Brain microvascular endothelial cell (primary cell): ENCODE data around the gene DMGDH.
A peak's percentile ranks its signal among the peaks of the same experiment; 100 is the strongest.

ENCODE experiments used
- DNase-seq: peaks from one replicate; pipeline ENCODE4 v3.0.0-alpha.2; 2020
- H3K27ac ChIP-seq: fragments of 250-450 bp; sonication (Bioruptor Pico); 2 replicates; pipeline ENCODE4 v1.5.1; 2020; ENCODE audit warnings: mild to moderate bottlenecking, moderate library complexity
- H3K27me3 ChIP-seq: fragments of 250-450 bp; sonication (Bioruptor Pico); replicated peaks from 2 replicates; pipeline ENCODE4 v1.5.1; 2020; ENCODE audit warnings: mild to moderate bottlenecking
- H3K36me3 ChIP-seq: fragments of 250-450 bp; sonication (Bioruptor Pico); replicated peaks from 2 replicates; pipeline ENCODE4 v1.5.1; 2020; ENCODE audit warnings: mild to moderate bottlenecking
- H3K4me3 ChIP-seq: 2 replicates; pipeline ENCODE4 v1.5.1; 2011; ENCODE audit warnings: low read depth, mild to moderate bottlenecking, control low read depth, low read length, moderate library complexity
- in situ Hi-C: cut with HindIII; loops from 2 replicates; pipeline ENCODE4 v1.10.0; 2017; ENCODE audit warnings: low sequenced_read_pairs, low pct_ligation_motif_present
- TF ChIP-seq, protein P1 (sequence below): IDR thresholded peaks from 2 replicates; pipeline ENCODE4 v1.5.1; 2011; ENCODE audit warnings: low read depth, mild to moderate bottlenecking, moderate library complexity, low read length, control low read depth, inconsistent platforms; ENCODE audit errors: missing control alignments

The DMGDH gene

DNA sequence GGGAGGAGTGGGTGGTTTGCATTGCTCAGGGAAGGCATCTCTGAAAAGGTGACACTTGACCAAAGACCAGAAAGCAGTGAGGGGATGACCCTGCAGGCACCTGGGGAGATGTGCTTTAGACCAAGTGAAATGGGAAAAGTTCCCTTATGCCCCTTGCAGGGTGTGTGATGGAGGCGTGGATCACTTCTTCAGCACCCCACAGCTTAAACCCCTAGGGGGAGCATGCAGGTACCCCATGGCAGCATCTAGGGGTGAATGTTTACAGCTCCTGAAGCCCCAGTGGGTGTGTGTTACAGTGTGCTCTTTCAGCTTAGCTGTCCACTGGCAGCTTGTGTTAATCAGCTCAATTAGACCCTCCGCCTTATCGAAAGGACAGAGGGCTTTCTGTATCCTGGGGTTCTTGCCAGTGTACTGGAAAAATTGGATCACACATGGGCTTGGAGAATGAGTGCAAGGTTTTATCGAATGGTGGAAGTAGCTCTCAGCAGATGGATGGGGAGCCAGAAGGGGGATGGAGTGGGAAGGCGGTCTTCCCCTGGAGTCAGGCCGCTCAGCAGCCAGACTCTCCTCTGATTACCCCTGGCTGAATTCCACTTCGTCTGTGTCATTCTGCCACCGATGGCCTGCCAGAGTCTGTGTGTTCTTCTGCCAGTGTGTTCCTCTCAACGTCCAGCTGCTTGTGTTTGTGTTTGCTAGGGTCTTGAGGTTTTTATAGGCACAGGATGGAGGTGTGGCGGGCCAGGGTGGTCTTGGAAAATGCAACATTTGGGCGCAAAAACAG lies 6.4 kb upstream of the DMGDH start:
- no peak overlapping the region for H3K4me3 ChIP-seq
- in situ Hi-C loops, result no loop called here
- H3K27me3 ChIP-seq, result no peaks in the 10 kb centered on the region
- no peaks in the 10 kb centered on the region for H3K36me3 ChIP-seq
- no peak for DNase-seq
- no peak overlapping the region for H3K27ac ChIP-seq
- TF ChIP-seq, protein P1, sequence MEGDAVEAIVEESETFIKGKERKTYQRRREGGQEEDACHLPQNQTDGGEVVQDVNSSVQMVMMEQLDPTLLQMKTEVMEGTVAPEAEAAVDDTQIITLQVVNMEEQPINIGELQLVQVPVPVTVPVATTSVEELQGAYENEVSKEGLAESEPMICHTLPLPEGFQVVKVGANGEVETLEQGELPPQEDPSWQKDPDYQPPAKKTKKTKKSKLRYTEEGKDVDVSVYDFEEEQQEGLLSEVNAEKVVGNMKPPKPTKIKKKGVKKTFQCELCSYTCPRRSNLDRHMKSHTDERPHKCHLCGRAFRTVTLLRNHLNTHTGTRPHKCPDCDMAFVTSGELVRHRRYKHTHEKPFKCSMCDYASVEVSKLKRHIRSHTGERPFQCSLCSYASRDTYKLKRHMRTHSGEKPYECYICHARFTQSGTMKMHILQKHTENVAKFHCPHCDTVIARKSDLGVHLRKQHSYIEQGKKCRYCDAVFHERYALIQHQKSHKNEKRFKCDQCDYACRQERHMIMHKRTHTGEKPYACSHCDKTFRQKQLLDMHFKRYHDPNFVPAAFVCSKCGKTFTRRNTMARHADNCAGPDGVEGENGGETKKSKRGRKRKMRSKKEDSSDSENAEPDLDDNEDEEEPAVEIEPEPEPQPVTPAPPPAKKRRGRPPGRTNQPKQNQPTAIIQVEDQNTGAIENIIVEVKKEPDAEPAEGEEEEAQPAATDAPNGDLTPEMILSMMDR, result no peak

DNA sequence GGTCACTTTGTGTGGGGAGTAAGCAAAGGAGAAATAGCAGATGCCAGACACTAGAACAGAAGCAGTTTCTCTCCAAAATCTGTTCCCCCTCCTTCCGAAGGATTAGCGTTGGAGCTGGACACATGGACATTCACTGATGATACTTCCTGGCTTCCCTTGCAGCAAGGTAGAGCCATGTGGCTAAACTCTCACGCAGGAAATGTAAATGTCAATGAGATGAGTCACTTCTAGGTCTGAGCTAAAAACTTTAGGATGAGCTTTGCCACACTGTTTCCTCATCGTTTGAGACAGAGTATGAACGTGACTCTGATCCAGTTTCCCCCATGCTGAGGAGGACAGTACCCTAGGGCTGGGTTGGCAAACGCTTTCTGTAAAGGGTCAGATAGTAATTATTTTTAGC lies 5.2 kb upstream of the DMGDH start:
- Histone ChIP-seq H3K4me3 (no peak overlapping the region), H3K36me3 (no peaks in the 10 kb centered on the region), H3K27ac (no peak overlapping the region), H3K27me3 (no peaks in the 10 kb centered on the region)
- in situ Hi-C loops, result no loop called here
- TF ChIP-seq, protein P1, result no peak
- peak; percentile 42 for DNase-seq

DNA sequence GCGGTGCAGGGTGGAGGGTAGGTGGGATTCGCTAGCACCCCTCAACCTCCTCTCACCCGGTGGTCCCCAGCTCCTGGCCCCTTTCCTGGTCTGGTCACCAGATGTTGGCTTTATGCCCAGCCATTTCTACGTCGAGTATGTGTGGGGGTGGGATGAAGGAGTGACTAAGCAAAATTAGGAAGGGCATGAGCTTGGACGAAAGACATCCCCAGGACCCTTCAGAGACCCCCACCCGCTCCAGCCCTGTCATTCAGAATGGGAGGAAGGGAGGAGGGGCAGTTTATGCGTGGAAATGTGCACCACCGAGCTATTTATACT lies 835 bp upstream of the DMGDH start:
- Histone ChIP-seq H3K4me3 (peak overlapping the region; percentile 54), H3K36me3 (no peaks in the 10 kb centered on the region), H3K27me3 (no peaks in the 10 kb centered on the region), H3K27ac (peak overlapping the region; percentile 3)
- TF ChIP-seq, protein P1, result no peak
- in situ Hi-C loops, result no loop called here
- DNase-seq, result peak; percentile 15

GRCh38 chr5:79062436-79062835 lies 7.0 kb downstream of the DMGDH start:
- no peaks in the 10 kb centered on the region for H3K27me3 ChIP-seq
- no peak for DNase-seq
- in situ Hi-C loops, result no loop called here
- TF ChIP-seq, protein P1, result no peak
- H3K4me3 ChIP-seq, result no peak overlapping the region
- H3K27ac ChIP-seq, result no peak overlapping the region
- H3K36me3 ChIP-seq, result no peaks in the 10 kb centered on the region

GRCh38 chr5:79059674-79060073 lies 9.8 kb downstream of the DMGDH start:
- Histone ChIP-seq H3K36me3 (no peaks in the 10 kb centered on the region), H3K27ac (no peak overlapping the region), H3K27me3 (no peaks in the 10 kb centered on the region), H3K4me3 (no peak overlapping the region)
- TF ChIP-seq, protein P1, result no peak
- in situ Hi-C loops, result no loop called here
- no peak for DNase-seq

DNA sequence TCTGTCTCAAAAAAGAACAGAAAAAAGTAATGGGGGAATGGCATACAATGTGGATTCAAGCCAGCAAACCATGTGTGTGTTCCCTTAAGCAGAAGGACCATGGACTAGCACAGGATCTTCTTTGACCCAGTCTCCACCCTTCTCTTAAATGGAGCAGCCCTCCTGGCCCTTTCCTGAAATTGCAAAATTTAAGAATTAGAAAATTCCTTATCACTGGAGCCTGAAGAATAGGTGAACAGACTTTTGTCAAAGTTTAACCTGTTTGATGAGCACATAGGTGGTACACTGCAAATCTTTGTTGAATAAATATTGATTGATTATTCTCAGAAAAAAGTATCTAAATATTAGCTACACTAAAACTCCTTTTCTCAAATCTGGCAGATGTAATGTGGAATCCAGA lies 12.6 kb downstream of the DMGDH start:
- Histone ChIP-seq H3K27me3 (no peaks in the 10 kb centered on the region), H3K36me3 (no peaks in the 10 kb centered on the region), H3K27ac (no peak overlapping the region), H3K4me3 (no peak overlapping the region)
- DNase-seq, result no peak
- TF ChIP-seq, protein P1, result no peak
- in situ Hi-C loops, result no loop called here
